Hepatocyte (in vitro differentiated cells): ENCODE data around the gene RAPGEF4. TPM values are rescaled to one million over a fixed set of nuclear protein-coding genes. Genes with fewer than 3 reads are reported as not detected.

ENCODE experiments used
- DNase-seq: peaks from one replicate; pipeline ENCODE4 v3.0.0-alpha.2; 2016; ENCODE audit warnings: low spot score
- H2AFZ ChIP-seq: fragments of 200-600 bp; sonication (generic); 2 replicates; pipeline ENCODE4 v1.6.0; 2016; ENCODE audit warnings: antibody characterized with exemption, mild to moderate bottlenecking
- H3K27ac ChIP-seq: fragments of 200-600 bp; sonication (generic); 2 replicates; pipeline ENCODE4 v1.5.1; 2016; ENCODE audit warnings: mild to moderate bottlenecking
- H3K27me3 ChIP-seq: fragments of 200-600 bp; sonication (generic); 2 replicates; pipeline ENCODE4 v1.6.1; 2016
- H3K36me3 ChIP-seq: fragments of 200-600 bp; sonication (generic); replicated peaks from 2 replicates; pipeline ENCODE4 v1.5.1; 2016; ENCODE audit warnings: low read depth; ENCODE audit not compliant: insufficient read depth
- H3K4me1 ChIP-seq: fragments of 200-600 bp; sonication (generic); 2 replicates; pipeline ENCODE4 v1.5.1; 2016; ENCODE audit warnings: mild to moderate bottlenecking, moderate library complexity; ENCODE audit not compliant: insufficient read depth
- H3K4me2 ChIP-seq: fragments of 200-600 bp; sonication (generic); 2 replicates; pipeline ENCODE4 v1.6.0; 2016
- H3K4me3 ChIP-seq: fragments of 200-600 bp; sonication (generic); 2 replicates; pipeline ENCODE4 v1.5.1; 2016; ENCODE audit warnings: mild to moderate bottlenecking
- H3K79me2 ChIP-seq: fragments of 200-600 bp; sonication (generic); 2 replicates; pipeline ENCODE4 v1.6.0; 2017; ENCODE audit warnings: mild to moderate bottlenecking
- H3K9me2 ChIP-seq: fragments of 200-600 bp; sonication (generic); replicated peaks from 2 replicates; pipeline ENCODE4 v1.6.0; 2017; ENCODE audit warnings: mild to moderate bottlenecking; ENCODE audit not compliant: insufficient read depth
- H3K9me3 ChIP-seq: fragments of 200-600 bp; sonication (generic); 2 replicates; pipeline ENCODE4 v1.5.1; 2016; ENCODE audit warnings: low read depth, mild to moderate bottlenecking
- H4K20me1 ChIP-seq: fragments of 200-600 bp; sonication (generic); 2 replicates; pipeline ENCODE4 v1.6.0; 2016; ENCODE audit warnings: mild to moderate bottlenecking; ENCODE audit not compliant: insufficient read depth, poor library complexity, severe bottlenecking
- CTCF ChIP-seq: fragments of 200-600 bp; sonication (generic); IDR thresholded peaks from 2 replicates; pipeline ENCODE4 v1.5.1; 2016; ENCODE audit warnings: antibody characterized with exemption, mild to moderate bottlenecking; ENCODE audit not compliant: poor library complexity
- EZH2 ChIP-seq: fragments of 200-600 bp; sonication (generic); IDR thresholded peaks from 2 replicates; pipeline ENCODE4 v1.6.1; 2016; ENCODE audit warnings: antibody characterized with exemption, mild to moderate bottlenecking, borderline replicate concordance
- EZH2phosphoT487 ChIP-seq: fragments of 200-600 bp; sonication (generic); IDR thresholded peaks from one replicate; pipeline ENCODE4 v1.6.1; 2018; ENCODE audit warnings: antibody characterized with exemption, mild to moderate bottlenecking, low read depth, moderate library complexity; ENCODE audit not compliant: unreplicated experiment, severe bottlenecking
- WGBS: methylation state at CpG from one replicate; pipeline ENCODE4 v1.1.6; 2016; ENCODE audit warnings: low lambda C conversion rate; ENCODE audit errors: missing lambda C conversion rate; 5-methylcytosine and 5-hydroxymethylcytosine counted together
- polyA plus RNA-seq: library from polyadenylated mRNA; unstranded; fragments of >200 nt; fragmentation: Nextera tagmentation; extraction: Ambion mirVana; gene quantifications from 2 replicates; pipeline ENCODE4 v1.2.1, GENCODE V29; 2016
- total RNA-seq: library from RNA; depleted of rRNA; stranded (reverse); fragments of >200 nt; gene quantifications from 2 replicates; pipeline ENCODE4 v1.2.3, GENCODE V29; 2014

Gene RAPGEF4
- total and polyA plus RNA-seq, 2 experiments from 2014 or later = 1.9 to 2.0 TPM

GRCh38 chr2:172964511-172965139 lies 229.0 kb downstream of the RAPGEF4 start:
- Histone ChIP-seq H3K4me2 (no peak overlapping the region), H2AFZ (no peak overlapping the region), H3K27me3 (no peaks in the 10 kb centered on the region), H3K4me1 (peaks cover 4% of the 10 kb centered on the region), H4K20me1 (no peaks in the 10 kb centered on the region), H3K9me2 (no peaks in the 10 kb centered on the region), H3K36me3 (no peaks in the 10 kb centered on the region), H3K79me2 (no peaks in the 10 kb centered on the region), H3K4me3 (no peak overlapping the region), H3K9me3 (no peaks in the 10 kb centered on the region), H3K27ac (no peak overlapping the region)
- 90% methylated on average over 3 of the region's 3 CpGs for WGBS
- TF ChIP-seq EZH2phosphoT487 (no peak), CTCF (no peak), EZH2 (no peak)
- DNase-seq = no peak

DNA sequence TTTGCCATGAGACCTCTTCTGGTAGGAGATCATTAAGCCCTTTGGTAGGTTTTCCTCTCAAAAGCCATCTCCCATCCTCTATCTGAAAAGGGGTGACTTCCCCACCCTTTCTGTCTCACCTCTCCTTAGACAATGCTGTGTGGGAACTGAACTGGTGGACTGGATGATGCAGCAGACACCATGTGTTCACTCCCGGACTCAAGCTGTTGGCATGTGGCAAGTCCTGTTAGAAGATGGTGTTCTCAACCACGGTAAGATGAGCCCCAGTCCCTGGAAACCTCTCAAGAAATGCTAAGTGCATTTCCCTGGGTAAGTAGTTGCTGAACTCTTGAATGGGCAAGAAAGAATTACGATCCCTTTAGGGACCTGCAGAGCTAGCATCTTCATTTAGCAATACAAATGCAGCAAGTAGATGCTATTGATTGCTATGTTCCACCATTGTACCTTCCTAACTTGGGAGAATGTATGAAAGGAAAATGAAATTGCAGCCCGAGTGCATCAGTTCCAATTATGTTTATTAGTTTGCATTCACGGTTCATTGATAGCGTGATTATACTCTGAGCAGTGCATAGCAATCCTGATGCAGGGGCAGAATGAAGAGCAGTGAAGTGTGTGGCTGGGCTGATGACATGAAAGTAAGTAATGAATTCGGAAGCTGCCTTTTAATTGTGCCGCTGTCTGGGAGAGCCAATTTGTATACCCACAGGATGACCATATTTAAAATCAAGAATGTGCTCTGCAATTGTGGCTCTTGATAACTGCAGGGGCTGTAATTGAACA lies 230.0 kb downstream of the RAPGEF4 start:
- no peaks in the 10 kb centered on the region for H3K9me3 ChIP-seq
- H4K20me1 ChIP-seq = no peaks in the 10 kb centered on the region
- H3K27me3 ChIP-seq = no peaks in the 10 kb centered on the region
- no peak overlapping the region for H2AFZ ChIP-seq
- DNase-seq = no peak
- no peaks in the 10 kb centered on the region for H3K79me2 ChIP-seq
- H3K4me2 ChIP-seq = no peak overlapping the region
- H3K36me3 ChIP-seq = no peaks in the 10 kb centered on the region
- H3K4me1 ChIP-seq = peaks cover 4% of the 10 kb centered on the region
- TF ChIP-seq EZH2 = no peak
- TF ChIP-seq CTCF = no peak
- TF ChIP-seq EZH2phosphoT487 = no peak
- H3K9me2 ChIP-seq = no peaks in the 10 kb centered on the region
- H3K27ac ChIP-seq = no peak overlapping the region
- H3K4me3 ChIP-seq = no peak overlapping the region
- 89% methylated on average over 8 of the region's 8 CpGs for WGBS

- no peaks in the 10 kb centered on the region for H3K27me3 ChIP-seq
- H3K4me3 ChIP-seq = no peak overlapping the region
- no peak for DNase-seq
- H3K9me2 ChIP-seq = no peaks in the 10 kb centered on the region
- H3K4me2 ChIP-seq = no peak overlapping the region
- H3K9me3 ChIP-seq = no peaks in the 10 kb centered on the region
- H4K20me1 ChIP-seq = no peaks in the 10 kb centered on the region
- 93% methylated on average over 16 of the region's 16 CpGs for WGBS
- H2AFZ ChIP-seq = no peak overlapping the region
- H3K36me3 ChIP-seq = no peaks in the 10 kb centered on the region
- no peak for TF ChIP-seq EZH2
- peaks cover 4% of the 10 kb centered on the region for H3K4me1 ChIP-seq
- H3K79me2 ChIP-seq = no peaks in the 10 kb centered on the region
- no peak overlapping the region for H3K27ac ChIP-seq
These were observed 231.7 kb downstream of the RAPGEF4 start for GRCh38 chr2:172967036-172967982.
